Activated naive CD4-positive, alpha-beta T cell treated with Interleukin-2 at 50 U/mL for 16 hours (primary cell): Measurements from ENCODE around the gene UBE2L5.

Source experiments
- DNase-seq: peaks from one replicate; pipeline ENCODE4 v3.0.0-alpha.2; 2020

Gene UBE2L5

GRCh38 chr13:30477346-30478195 is 55.3 kb downstream of the UBE2L5 start:
- DNase-seq = no peak
